Brain microvascular endothelial cell (primary cell): Measurements from ENCODE around the gene FGFBP2.

ENCODE experiments used
- DNase-seq: peaks from one replicate; pipeline ENCODE4 v3.0.0-alpha.2; 2020
- H3K27ac ChIP-seq: fragments of 250-450 bp; sonication (Bioruptor Pico); 2 replicates; pipeline ENCODE4 v1.5.1; 2020; ENCODE audit warnings: mild to moderate bottlenecking, moderate library complexity
- H3K27me3 ChIP-seq: fragments of 250-450 bp; sonication (Bioruptor Pico); replicated peaks from 2 replicates; pipeline ENCODE4 v1.5.1; 2020; ENCODE audit warnings: mild to moderate bottlenecking
- H3K36me3 ChIP-seq: fragments of 250-450 bp; sonication (Bioruptor Pico); replicated peaks from 2 replicates; pipeline ENCODE4 v1.5.1; 2020; ENCODE audit warnings: mild to moderate bottlenecking
- H3K4me3 ChIP-seq: 2 replicates; pipeline ENCODE4 v1.5.1; 2011; ENCODE audit warnings: low read depth, mild to moderate bottlenecking, control low read depth, low read length, moderate library complexity
- in situ Hi-C: cut with HindIII; loops from 2 replicates; pipeline ENCODE4 v1.10.0; 2017; ENCODE audit warnings: low sequenced_read_pairs, low pct_ligation_motif_present
- TF ChIP-seq, protein P1 (sequence below): IDR thresholded peaks from 2 replicates; pipeline ENCODE4 v1.5.1; 2011; ENCODE audit warnings: low read depth, mild to moderate bottlenecking, moderate library complexity, low read length, control low read depth, inconsistent platforms; ENCODE audit errors: missing control alignments

FGFBP2 gene

DNA sequence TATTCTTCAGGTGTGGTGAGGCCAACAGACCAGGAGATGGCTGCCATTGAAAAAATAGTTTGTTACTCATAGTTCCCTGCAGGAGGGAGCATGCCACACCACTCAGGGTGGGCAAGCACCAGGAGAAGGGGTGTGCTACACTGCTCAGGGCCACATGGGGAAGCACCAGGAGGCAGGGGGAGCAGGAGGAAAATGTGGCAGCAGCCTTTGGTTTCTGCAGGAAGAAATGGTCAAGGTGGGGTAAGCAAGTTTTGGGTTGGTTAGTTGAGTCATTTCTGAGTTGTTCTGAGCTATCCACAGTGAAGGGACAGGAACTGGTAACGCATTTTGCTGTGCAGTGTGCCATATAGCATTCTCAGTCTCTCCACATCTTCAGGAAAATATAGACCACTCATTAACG is 48.2 kb downstream of the FGFBP2 start:
- Histone ChIP-seq H3K27me3 (no peaks in the 10 kb centered on the region), H3K36me3 (no peaks in the 10 kb centered on the region), H3K27ac (peak overlapping the region; percentile 98), H3K4me3 (no peak overlapping the region)
- in situ Hi-C loops, result no loop called here
- no peak for DNase-seq
- TF ChIP-seq, protein P1, sequence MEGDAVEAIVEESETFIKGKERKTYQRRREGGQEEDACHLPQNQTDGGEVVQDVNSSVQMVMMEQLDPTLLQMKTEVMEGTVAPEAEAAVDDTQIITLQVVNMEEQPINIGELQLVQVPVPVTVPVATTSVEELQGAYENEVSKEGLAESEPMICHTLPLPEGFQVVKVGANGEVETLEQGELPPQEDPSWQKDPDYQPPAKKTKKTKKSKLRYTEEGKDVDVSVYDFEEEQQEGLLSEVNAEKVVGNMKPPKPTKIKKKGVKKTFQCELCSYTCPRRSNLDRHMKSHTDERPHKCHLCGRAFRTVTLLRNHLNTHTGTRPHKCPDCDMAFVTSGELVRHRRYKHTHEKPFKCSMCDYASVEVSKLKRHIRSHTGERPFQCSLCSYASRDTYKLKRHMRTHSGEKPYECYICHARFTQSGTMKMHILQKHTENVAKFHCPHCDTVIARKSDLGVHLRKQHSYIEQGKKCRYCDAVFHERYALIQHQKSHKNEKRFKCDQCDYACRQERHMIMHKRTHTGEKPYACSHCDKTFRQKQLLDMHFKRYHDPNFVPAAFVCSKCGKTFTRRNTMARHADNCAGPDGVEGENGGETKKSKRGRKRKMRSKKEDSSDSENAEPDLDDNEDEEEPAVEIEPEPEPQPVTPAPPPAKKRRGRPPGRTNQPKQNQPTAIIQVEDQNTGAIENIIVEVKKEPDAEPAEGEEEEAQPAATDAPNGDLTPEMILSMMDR, result peak; percentile 11

DNA sequence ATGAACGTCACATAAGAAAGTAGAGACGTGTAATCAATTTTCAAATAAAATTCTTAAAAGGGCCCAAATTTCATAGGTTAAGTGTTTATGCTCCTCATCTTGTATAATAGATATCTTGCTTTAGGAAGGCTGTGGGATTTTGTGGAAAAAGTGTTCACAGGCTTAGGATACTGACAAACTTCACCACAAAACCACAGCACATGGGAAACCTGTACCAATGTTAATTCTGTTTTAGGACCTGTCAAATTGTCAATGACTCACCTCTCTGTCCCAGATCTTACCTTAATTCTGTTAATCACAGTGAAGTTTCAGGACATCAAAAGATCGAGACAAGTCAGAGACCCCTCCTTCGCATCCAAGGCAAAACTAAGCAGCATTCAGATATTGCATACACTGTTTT is 48.7 kb downstream of the FGFBP2 start:
- in situ Hi-C loops, result no loop called here
- no peak overlapping the region for H3K4me3 ChIP-seq
- H3K27ac ChIP-seq, result peak overlapping the region; percentile 98
- TF ChIP-seq, protein P1, result no peak
- no peaks in the 10 kb centered on the region for H3K27me3 ChIP-seq
- H3K36me3 ChIP-seq, result no peaks in the 10 kb centered on the region
- DNase-seq, result no peak

DNA sequence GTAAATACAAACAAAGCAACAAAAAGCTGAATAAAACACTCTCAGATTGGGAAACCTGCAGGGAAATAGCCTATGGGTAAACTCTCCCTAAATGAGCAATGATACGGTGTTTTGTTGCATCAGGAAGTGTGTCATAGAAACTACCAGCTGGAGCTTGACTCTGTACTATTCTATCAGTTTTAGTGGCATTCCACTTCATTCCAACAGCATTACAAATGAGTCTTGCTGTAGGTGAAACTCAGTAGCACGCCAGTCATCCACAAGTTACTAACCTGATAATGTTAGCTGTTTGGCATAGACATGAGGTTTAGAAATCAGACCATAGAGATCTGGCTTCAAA is 49.4 kb downstream of the FGFBP2 start:
- Histone ChIP-seq H3K27me3 (no peaks in the 10 kb centered on the region), H3K36me3 (no peaks in the 10 kb centered on the region), H3K27ac (peak overlapping the region; percentile 98), H3K4me3 (no peak overlapping the region)
- peak; percentile 97 for DNase-seq
- TF ChIP-seq, protein P1, result no peak
- in situ Hi-C loops, result no loop called here

DNA sequence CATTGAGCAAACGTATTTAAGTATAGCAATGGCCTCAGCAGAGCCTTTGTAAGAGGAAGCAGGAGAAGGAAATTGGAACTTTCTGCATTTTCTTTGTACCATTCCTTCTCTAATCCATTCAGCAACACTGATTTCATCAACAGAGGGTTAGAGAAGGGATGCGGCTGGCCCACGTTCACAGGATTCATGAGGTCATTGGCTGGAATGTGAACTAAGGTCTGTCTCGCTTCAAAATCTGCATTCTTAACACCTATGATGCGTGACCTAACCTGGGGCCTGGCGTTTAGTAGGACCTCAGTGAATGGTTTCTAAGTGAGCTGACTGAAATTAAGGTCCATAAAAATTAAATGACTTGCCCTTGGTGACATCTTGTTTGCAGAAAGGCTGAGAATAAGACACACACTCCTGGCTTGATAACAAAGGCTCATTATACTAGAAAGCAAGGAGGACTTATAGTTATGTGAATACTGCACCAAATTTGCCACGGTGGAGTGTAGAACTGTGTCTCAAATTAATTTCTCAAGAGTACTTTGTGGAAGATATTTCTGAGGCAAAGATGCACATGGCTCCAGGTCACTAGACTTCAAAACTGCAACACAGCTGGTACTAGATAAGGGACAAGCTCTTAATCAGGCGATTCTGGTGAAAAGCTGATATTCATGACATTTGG is 49.9 kb downstream of the FGFBP2 start:
- no peaks in the 10 kb centered on the region for H3K36me3 ChIP-seq
- TF ChIP-seq, protein P1, result no peak
- H3K27me3 ChIP-seq, result no peaks in the 10 kb centered on the region
- DNase-seq, result peak; percentile 61
- H3K27ac ChIP-seq, result peak overlapping the region; percentile 98
- H3K4me3 ChIP-seq, result no peak overlapping the region
- in situ Hi-C loops, result no loop called here

DNA sequence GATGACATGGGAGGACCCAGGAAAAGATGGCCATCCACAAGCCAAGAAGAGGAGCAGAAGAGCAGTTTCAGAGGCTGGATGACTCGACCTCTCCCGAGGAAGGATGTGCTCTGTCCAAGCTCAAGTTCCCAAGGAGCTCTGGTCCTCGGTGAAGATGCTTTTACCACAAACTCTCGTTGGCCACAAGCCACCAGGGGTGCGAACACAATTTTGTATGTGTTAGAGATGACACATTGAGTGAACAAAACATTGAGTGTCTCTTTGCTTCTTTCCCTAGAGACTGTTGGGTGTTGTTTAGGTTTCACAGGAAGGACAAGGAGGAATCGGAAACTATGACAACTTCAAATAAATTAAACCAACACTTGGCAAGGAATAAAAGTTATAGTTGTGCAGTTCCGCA is 50.7 kb downstream of the FGFBP2 start:
- in situ Hi-C loops, result no loop called here
- DNase-seq, result peak; percentile 52
- Histone ChIP-seq H3K36me3 (no peaks in the 10 kb centered on the region), H3K27me3 (no peaks in the 10 kb centered on the region), H3K4me3 (no peak overlapping the region), H3K27ac (peak overlapping the region; percentile 98)
- TF ChIP-seq, protein P1, result no peak
